HG03460 (cell line): ENCODE data around the gene LGR6.
"Not testable (repeated sequence)": the region's sequence is repeated elsewhere in the genome, so short reads cannot be mapped to it uniquely, and the experiment has no call there.

Experiments
- ATAC-seq: cut with Tn5 transposase; IDR thresholded peaks from one replicate; pipeline ENCODE4 v1.9.1; 2021; ENCODE audit not compliant: unreplicated experiment

Gene LGR6

GRCh38 chr1:202193614-202194327, at the start of gene LGR6:
Gene LGR6, plus strand, starts transcription at chr1:202193799. Its CDS starts 191 bp downstream, at chr1:202193990.
- ATAC-seq = no peak

- ATAC-seq = peak; percentile 48
These were observed 49.1 kb upstream of the LGR6 start, which contains the start of gene ARL8A for GRCh38 chr1:202144402-202145067. Gene ARL8A, minus strand, starts transcription at chr1:202144737. Its CDS starts 165 bp downstream, at chr1:202144572.

GRCh38 chr1:202145068-202145743, 48.4 kb upstream of the LGR6 start:
- no peak for ATAC-seq

- ATAC-seq = not testable (repeated sequence)
These were observed 47.9 kb upstream of the LGR6 start for GRCh38 chr1:202145744-202146140.

GRCh38 chr1:202146279-202146678, 47.3 kb upstream of the LGR6 start:
- no peak for ATAC-seq

- no peak for ATAC-seq
These were observed 46.6 kb upstream of the LGR6 start for GRCh38 chr1:202146993-202147392.

GRCh38 chr1:202148391-202148790, 45.2 kb upstream of the LGR6 start:
- no peak for ATAC-seq

GRCh38 chr1:202149566-202149965, 44.0 kb upstream of the LGR6 start:
- ATAC-seq = no peak

- no peak for ATAC-seq
These were observed 43.4 kb upstream of the LGR6 start for GRCh38 chr1:202150187-202150586.

- ATAC-seq = no peak
These were observed 43.0 kb upstream of the LGR6 start for GRCh38 chr1:202150602-202151001.

- ATAC-seq = no peak
These were observed 42.6 kb upstream of the LGR6 start for GRCh38 chr1:202151045-202151444.

GRCh38 chr1:202152399-202152798, 41.2 kb upstream of the LGR6 start:
- ATAC-seq = no peak

GRCh38 chr1:202153284-202153683, 40.3 kb upstream of the LGR6 start:
- no peak for ATAC-seq

- ATAC-seq = no peak
These were observed 39.3 kb upstream of the LGR6 start for GRCh38 chr1:202154148-202154765.

GRCh38 chr1:202154766-202155477, 38.7 kb upstream of the LGR6 start:
- ATAC-seq = no peak

GRCh38 chr1:202155478-202156021, 38.0 kb upstream of the LGR6 start:
- no peak for ATAC-seq

- no peak for ATAC-seq
These were observed 37.0 kb upstream of the LGR6 start for GRCh38 chr1:202156590-202156989.

- ATAC-seq = no peak
These were observed 35.7 kb upstream of the LGR6 start for GRCh38 chr1:202157945-202158344.

GRCh38 chr1:202158810-202159533, 34.6 kb upstream of the LGR6 start:
- ATAC-seq = no peak
